ENCODE measurements around the gene DCTN2.
"Not testable (repeated sequence)": the region's sequence is repeated elsewhere in the genome, so short reads cannot be mapped to it uniquely, and the experiment has no call there.

DCTN2 gene

DNA sequence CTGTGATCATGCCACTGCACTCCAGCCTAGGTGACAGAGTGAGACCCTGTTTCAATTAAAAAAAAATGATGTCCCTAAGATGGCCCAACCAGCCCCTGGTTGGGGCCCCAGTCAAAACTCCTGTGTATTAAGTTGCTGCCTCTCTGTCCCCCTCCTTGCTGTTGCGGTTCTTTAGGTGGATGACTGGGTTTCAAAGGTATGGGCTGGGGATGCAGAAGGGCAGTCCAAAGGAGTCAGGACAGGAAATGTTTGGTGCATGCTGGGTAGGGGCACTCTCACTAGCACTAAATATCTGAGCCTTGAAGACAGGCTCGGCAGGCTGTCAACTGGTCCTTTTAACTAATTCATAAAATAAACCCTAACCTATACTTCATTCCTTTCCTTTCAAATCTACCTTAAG lies 32.0 kb upstream of the DCTN2 start:
- DNase-seq: no peak
- in situ Hi-C loops (cut with MboI; ENCODE audit: low pct_unique_long_range_greater_than_20kb, low sequenced_read_pairs): no loop called here

DNA sequence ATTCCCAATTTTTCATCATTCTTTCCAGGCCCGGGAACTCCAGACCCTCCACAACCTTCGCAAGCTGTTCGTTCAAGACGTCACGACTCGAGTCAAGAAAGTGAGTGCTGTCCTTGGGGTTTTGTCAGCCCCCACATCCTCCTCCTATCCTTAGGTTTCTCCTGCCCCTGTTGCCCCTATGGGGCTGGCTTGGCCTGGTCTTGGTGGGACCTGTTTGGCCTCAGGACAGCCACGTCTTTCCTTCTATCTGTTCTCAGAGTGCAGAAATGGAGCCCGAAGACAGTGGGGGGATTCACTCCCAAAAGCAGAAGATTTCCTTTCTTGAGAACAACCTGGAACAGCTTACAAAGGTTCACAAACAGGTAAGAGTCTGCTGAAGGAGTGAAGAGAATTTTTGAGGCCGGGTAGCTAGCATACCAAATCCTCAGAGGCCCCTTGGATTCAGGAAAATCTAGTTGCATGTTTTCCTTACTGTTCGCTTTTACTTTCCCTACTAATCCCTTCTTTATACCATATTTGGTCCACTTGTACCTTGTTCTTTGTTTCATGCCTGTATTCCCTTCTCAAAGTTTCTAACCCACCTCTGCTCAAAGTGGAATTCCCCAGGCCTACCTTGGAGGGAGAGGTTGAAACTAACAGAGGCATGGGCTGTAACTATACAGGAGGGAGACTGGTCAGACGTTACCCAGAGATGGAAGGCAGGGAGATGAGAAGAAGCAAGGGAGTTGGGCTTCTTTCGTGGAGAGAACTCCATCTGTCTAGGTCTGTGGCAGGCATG lies 31.2 kb upstream of the DCTN2 start:
- in situ Hi-C loops (cut with MboI; ENCODE audit: low pct_unique_long_range_greater_than_20kb, low sequenced_read_pairs): no loop called here
- DNase-seq: no peak

DNA sequence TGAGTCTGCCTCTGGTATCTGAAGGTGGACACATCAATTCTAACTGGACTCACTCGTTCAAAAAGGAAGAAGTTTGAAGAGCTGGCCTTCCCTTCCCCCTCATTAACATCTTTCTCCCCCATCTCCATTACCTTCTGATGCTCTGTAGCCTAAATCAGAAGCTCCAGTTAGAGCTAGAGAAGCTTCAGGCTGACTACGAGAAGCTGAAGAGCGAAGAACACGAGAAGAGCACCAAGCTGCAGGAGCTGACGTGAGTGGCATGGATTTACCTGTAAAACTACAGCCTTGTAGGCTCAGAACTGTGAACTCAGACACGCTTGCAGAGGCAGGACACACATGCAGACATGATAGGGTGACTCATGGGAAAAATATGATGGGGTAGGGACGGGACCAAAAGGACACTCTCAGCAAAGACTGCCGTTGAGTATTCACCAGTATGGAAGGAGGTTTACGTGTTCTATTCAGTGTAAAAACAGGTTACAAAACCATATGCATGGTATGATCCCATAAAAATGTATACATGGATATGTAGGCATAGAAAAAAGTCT lies 29.7 kb upstream of the DCTN2 start:
- DNase-seq: no peak
- in situ Hi-C loops (cut with MboI; ENCODE audit: low pct_unique_long_range_greater_than_20kb, low sequenced_read_pairs): no loop called here

DNA sequence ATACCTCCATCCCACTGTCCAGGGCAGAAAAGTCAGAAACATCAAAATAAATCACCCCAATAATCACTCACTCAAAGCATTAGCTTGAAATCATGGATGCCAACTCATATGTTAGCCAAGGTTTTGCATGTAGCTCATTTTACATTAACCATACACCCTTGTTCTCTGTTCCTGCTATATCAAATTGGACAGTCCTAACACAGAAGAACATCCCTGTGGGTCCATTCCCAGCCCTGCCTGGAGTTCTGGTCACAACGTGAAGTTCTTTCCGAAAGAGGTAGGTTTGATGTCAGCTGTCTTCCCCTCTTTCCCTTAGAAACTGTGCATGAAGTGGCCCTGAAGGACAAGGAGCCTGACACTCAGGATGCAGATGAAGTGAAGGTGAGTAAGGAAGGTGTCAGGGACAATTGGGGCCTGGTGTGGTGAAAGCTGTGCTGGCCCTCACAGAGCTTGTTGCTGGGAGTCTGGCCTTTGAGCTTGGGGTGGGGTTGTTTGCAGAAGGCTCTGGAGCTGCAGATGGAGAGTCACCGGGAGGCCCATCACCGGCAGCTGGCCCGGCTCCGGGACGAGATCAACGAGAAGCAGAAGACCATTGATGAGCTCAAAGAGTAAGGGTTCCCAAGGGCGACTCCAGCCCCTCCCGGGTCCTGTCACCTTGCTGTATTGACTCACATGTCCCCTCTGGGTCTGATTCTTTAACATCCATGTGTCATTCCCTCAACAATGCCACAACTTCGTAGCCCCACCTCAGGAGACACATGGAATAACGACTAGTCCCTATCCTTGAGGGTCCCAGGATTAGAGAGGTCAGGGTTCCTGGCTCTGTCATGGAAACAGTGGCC lies 29.0 kb upstream of the DCTN2 start:
- in situ Hi-C loops (cut with MboI; ENCODE audit: low pct_unique_long_range_greater_than_20kb, low sequenced_read_pairs): no loop called here
- no peak for DNase-seq

DNA sequence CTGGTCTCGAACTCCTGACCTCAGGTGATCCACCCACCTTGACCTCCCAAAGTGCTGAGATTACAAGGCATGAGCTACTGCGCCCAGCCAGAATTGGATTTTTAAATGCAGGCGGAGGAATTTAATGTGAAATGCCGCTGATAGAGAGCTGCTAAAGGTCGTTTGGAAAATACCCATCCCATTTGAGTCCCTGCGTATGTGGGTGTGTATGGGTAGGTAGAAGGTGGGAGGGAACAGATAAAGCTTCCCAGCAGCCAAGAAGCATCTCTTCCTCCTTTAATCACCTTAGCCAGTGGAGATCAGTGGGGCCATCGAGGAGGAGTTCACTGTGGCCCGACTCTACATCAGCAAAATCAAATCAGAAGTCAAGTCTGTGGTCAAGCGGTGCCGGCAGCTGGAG lies 27.8 kb upstream of the DCTN2 start:
- no peak for DNase-seq
- in situ Hi-C loops (cut with MboI; ENCODE audit: low pct_unique_long_range_greater_than_20kb, low sequenced_read_pairs): no loop called here

DNA sequence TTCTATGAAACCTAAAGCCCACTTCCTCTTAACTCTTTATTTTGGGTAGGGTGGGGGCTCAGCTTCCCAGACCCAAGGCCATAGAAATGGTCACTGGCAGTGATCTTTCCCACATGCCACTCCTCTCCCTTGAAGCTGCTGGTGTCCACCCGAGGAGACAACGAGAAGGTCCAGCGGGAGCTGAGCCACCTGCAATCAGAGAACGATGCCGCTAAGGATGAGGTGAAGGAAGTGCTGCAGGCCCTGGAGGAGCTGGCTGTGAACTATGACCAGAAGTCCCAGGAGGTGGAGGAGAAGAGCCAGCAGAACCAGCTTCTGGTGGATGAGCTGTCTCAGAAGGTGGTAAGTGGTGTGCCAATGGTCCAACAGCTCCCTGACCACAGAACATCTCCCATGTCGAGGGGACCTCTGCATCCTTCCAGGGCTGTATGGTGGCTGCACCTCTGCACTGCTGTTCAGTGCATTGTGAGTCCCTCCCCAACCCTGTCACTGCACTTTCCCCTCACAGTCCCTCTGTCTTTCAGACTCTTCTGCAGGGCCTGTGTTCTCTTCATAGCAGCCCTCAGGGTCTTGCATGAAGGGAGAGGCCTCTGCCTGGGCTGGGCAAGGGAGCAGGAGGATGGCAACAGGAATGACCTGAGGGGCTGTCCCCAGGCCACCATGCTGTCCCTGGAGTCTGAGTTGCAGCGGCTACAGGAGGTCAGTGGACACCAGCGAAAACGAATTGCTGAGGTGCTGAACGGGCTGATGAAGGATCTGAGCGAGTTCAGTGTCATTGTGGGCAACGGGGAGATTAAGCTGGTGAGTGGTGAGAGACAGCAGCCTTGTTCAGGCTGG lies 25.2 kb upstream of the DCTN2 start:
- in situ Hi-C loops (cut with MboI; ENCODE audit: low pct_unique_long_range_greater_than_20kb, low sequenced_read_pairs): no loop called here
- DNase-seq: no peak

- in situ Hi-C loops (cut with MboI; ENCODE audit: low pct_unique_long_range_greater_than_20kb, low sequenced_read_pairs); DNase-seq: not testable (repeated sequence)
Observed at GRCh38 chr12:57570438-57570837, 23.4 kb upstream of the DCTN2 start.

DNA sequence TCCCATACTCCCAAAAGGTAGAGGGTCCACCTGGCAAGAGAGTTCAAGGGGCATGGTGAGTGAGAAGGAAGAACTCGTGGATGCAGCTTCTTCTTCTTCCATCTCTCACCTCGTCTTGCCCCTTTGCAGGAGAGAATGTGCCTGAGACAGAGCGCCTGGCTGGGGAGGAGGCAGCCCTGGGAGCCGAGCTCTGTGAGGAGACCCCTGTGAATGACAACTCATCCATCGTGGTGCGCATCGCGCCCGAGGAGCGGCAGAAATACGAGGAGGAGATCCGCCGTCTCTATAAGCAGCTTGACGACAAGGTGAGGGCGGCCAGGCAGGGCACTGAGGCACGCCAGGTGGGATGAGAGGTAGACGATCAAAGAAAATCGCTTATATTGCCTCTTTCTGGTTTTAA lies 22.9 kb upstream of the DCTN2 start:
- DNase-seq: no peak
- in situ Hi-C loops (cut with MboI; ENCODE audit: low pct_unique_long_range_greater_than_20kb, low sequenced_read_pairs): no loop called here

- DNase-seq: no peak
- in situ Hi-C loops (cut with MboI; ENCODE audit: low pct_unique_long_range_greater_than_20kb, low sequenced_read_pairs): no loop called here
Observed at GRCh38 chr12:57568838-57569237, 21.8 kb upstream of the DCTN2 start.

GRCh38 chr12:57564178-57564740 lies 17.3 kb upstream of the DCTN2 start:
- in situ Hi-C loops (cut with MboI; ENCODE audit: low pct_unique_long_range_greater_than_20kb, low sequenced_read_pairs): no loop called here
- no peak for DNase-seq

- in situ Hi-C loops (cut with MboI; ENCODE audit: low pct_unique_long_range_greater_than_20kb, low sequenced_read_pairs): no loop called here
- DNase-seq: no peak
Observed at GRCh38 chr12:57563358-57563757, 16.4 kb upstream of the DCTN2 start.

- DNase-seq; in situ Hi-C loops (cut with MboI; ENCODE audit: low pct_unique_long_range_greater_than_20kb, low sequenced_read_pairs): not testable (repeated sequence)
Observed at GRCh38 chr12:57561117-57561516, 14.1 kb upstream of the DCTN2 start.

GRCh38 chr12:57560516-57560915 lies 13.5 kb upstream of the DCTN2 start:
- in situ Hi-C loops (cut with MboI; ENCODE audit: low pct_unique_long_range_greater_than_20kb, low sequenced_read_pairs): no loop called here
- DNase-seq: no peak

DNA sequence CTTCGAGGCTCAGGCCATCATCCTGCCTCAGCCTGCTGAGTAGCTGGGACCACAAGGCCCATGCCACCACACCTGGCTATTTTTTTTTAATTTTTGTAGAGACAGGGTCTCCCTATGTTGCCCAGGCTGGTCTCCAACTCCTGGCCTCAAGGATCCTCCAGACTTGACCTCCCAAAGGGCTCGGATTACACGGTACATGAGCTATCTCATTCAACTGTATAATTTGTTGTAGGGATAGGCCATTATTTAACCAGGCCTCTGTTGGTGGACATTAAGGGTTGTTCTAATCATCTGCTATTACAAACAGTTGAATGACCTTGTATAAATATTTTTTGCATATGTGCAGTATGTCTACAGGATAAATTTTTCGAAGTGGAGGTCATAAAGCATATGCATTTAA lies 11.9 kb upstream of the DCTN2 start:
- no peak for DNase-seq
- in situ Hi-C loops (cut with MboI; ENCODE audit: low pct_unique_long_range_greater_than_20kb, low sequenced_read_pairs): no loop called here

GRCh38 chr12:57554897-57555296 lies 7.9 kb upstream of the DCTN2 start:
- in situ Hi-C loops (cut with MboI; ENCODE audit: low pct_unique_long_range_greater_than_20kb, low sequenced_read_pairs): no loop called here
- no peak for DNase-seq

DNA sequence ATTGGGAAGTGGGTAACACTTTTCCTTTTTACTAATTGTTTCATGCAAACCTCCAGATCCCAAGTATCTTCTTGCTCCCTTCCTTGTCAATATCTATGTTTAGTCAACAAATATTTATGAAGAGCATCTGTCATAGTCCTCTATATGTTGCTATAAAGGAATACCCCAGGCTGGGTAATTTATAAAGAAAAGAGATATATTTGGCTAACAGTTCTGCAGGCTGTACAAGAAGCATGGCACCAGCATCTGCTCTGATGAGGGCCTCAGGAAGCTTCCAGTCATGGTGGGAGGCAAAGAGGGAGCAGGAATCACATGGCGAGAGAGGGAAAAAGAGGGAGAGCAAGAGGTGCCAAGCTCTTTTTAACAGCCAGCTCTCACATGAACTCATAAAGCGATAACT lies 7.5 kb upstream of the DCTN2 start:
- in situ Hi-C loops (cut with MboI; ENCODE audit: low pct_unique_long_range_greater_than_20kb, low sequenced_read_pairs): no loop called here
- no peak for DNase-seq

DNA sequence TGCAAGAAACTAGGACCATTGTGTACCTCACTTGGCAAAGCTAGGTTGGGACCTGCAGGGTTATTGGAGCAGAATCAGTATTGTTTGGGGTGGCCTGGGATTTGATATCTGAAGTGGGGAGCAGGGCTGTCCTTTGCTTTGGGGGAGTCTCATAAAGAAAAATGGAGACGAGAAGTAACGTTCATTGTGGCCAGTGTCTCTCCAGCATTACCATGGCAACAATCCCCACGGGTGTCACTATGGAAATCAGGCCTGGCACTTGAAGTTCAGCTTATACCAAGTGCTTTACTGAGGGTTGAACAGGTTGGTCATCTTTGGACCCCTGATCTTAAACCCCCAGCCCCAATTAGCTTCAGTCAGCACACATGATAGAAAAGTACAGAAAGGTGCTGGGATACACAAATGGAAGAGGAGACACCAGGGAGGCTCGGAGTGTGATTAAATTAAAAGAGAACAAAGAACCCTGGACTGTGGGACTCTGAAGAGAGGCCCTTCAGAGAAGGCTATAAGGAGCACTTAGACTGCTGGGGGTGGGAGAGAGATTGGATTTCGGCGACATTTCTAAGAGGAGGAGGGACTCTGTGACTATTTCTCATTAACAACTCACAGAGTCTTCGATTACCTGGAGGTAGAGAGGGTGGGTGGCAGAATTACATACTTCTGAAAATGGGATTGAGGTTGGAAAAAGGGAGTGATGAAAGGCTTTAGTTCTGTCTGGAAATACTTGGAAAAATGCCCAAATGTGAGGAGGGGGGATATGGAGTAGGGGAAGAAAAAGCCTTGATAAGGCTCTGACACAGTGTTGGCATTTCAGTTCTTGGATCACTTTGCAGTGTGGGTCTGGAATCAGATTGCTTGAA lies 6.6 kb upstream of the DCTN2 start:
- in situ Hi-C loops (cut with MboI; ENCODE audit: low pct_unique_long_range_greater_than_20kb, low sequenced_read_pairs): no loop called here
- DNase-seq: no peak

DNA sequence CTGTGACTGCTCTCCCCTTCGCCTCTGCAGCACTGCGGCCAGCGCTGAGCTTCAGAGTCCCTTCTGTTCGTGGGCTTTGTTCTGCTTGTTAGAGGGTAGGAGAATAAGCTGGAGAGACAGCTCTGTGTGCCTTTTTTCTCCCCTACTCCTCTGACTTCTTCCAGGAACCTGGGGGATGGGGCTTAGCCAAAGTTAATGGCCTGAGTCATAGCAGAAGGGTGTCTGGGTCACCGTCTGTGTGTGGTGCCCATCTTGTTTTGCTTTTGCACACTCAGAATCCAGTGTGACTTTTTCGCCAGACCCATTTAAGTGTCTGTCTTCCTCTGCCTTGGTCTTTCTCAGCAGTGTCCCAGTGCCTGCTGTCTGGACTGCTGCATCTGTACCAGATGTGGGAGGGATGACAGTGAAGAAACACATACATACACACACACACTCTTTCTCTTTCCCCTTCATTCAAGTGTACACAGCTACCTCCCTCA lies 5.9 kb upstream of the DCTN2 start:
- no peak for DNase-seq
- in situ Hi-C loops (cut with MboI; ENCODE audit: low pct_unique_long_range_greater_than_20kb, low sequenced_read_pairs): no loop called here
